HEK293T (cell line): Measurements from ENCODE around the gene KRR1.

Source experiments
- BHLHE40 ChIP-seq: fragments of 450-650 bp; IDR thresholded peaks from 2 replicates; pipeline ENCODE4 v1.6.1; 2016; ENCODE audit warnings: mild to moderate bottlenecking, moderate library complexity, borderline replicate concordance
- ELF4 ChIP-seq: fragments of 450-650 bp; IDR thresholded peaks from 2 replicates; pipeline ENCODE4 v1.6.1; 2017; ENCODE audit warnings: antibody characterized with exemption
- FOXA1 ChIP-seq: fragments of 450-650 bp; IDR thresholded peaks from 2 replicates; pipeline ENCODE4 v1.6.1; 2016; ENCODE audit warnings: mild to moderate bottlenecking
- FOXK2 ChIP-seq: fragments of 450-650 bp; IDR thresholded peaks from 2 replicates; pipeline ENCODE4 v1.6.1; 2016; ENCODE audit warnings: mild to moderate bottlenecking
- TARDBP ChIP-seq: fragments of 450-650 bp; IDR thresholded peaks from 2 replicates; pipeline ENCODE4 v1.6.1; 2016

DNA sequence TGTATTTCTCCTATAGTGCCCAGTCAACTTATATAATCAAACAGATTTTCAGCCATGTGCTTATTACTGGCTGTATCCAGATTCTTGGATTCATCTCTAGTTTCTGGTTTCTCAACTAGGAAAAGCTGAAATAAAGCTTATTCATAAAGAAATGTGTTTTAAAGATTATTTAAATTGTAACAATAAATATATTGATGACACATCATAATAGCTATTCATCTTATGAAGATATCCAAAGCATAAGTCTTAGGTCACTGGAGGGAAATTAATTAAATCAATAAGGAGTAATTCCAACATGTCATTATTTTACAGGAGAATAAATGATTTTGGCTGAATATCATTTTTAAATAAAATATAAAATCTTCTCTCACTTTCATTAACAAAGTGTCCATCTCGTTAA, 32.1 kb upstream of the KRR1 start:
- TF ChIP-seq BHLHE40 (no peak), FOXA1 (no peak), FOXK2 (no peak), TARDBP (no peak), ELF4 (no peak)
